IMR-90 (cell line): ENCODE results near the gene ZNF263. TPM values are rescaled to one million over a fixed set of nuclear protein-coding genes. Genes with fewer than 3 reads are reported as not detected.

ENCODE experiments used
- ATAC-seq: fragments of 200-7000 bp; cut with Tn5 transposase; 2 replicates; pipeline ENCODE4 v1.9.1; 2020; ENCODE audit warnings: low read depth, mild to moderate bottlenecking, moderate library complexity
- BruUV-seq: library from RNA; stranded (reverse); fragments of 400-500 nt; replicated peaks from 2 replicates; lab custom pipeline; 2021; lab: Mats Ljungman, UMichigan
- CTCF ChIA-PET: fragments of 300-600 bp; formaldehyde crosslinking; extraction: SDS; loops from one replicate; lab custom pipeline; 2021; ENCODE audit warnings: antibody characterized with exemption; lab: Yijun Ruan, JAX
- POLR2A ChIA-PET: fragments of 300-600 bp; sonication (Branson Sonifier 250); formaldehyde crosslinking; loops from one replicate; lab custom pipeline; 2022; ENCODE audit warnings: antibody characterized with exemption; ENCODE audit not compliant: unreplicated experiment; lab: Charles Lee
- DNase-seq: peaks from one replicate; pipeline ENCODE4 v3.0.0; 2013
- H2AFZ ChIP-seq: replicated peaks from 2 replicates; pipeline ENCODE3; 2013; ENCODE audit warnings: low read length, mild to moderate bottlenecking; ENCODE audit not compliant: poor library complexity
- H2AK5ac ChIP-seq: 2 replicates; pipeline ENCODE4 v1.6.1; 2013; ENCODE audit warnings: low read depth, low read length, inconsistent platforms
- H2AK9ac ChIP-seq: replicated peaks from 2 replicates; pipeline ENCODE3; 2013; ENCODE audit warnings: mild to moderate bottlenecking, low read depth, low read length, moderate library complexity; ENCODE audit not compliant: poor library complexity
- H2BK120ac ChIP-seq: 2 replicates; pipeline ENCODE4 v1.6.1; 2013; ENCODE audit warnings: low read depth, low read length, inconsistent platforms
- H2BK15ac ChIP-seq: 3 replicates; pipeline ENCODE4 v1.6.1; 2013; ENCODE audit warnings: low read depth, low read length, inconsistent platforms
- H2BK20ac ChIP-seq: 2 replicates; pipeline ENCODE4 v1.6.1; 2013; ENCODE audit warnings: low read depth, mild to moderate bottlenecking, inconsistent platforms, low read length, moderate library complexity
- H2BK5ac ChIP-seq: 2 replicates; pipeline ENCODE4 v1.6.1; 2013; ENCODE audit warnings: mild to moderate bottlenecking, low read depth, low read length, inconsistent platforms; ENCODE audit not compliant: poor library complexity, severe bottlenecking
- H3K14ac ChIP-seq: replicated peaks from 2 replicates; pipeline ENCODE4 v1.6.1; 2013; ENCODE audit warnings: low read depth, low read length, inconsistent platforms
- H3K18ac ChIP-seq: 2 replicates; pipeline ENCODE4 v1.6.1; 2013; ENCODE audit warnings: low read depth, low read length, control low read depth
- H3K23ac ChIP-seq: 2 replicates; pipeline ENCODE4 v1.6.1; 2013; ENCODE audit warnings: low read depth, low read length, inconsistent platforms
- H3K27ac ChIP-seq: 2 replicates; pipeline ENCODE4 v1.5.1; 2013; ENCODE audit warnings: mild to moderate bottlenecking, control low read depth, low read length; ENCODE audit not compliant: insufficient read depth
- H3K27me3 ChIP-seq: 2 replicates; pipeline ENCODE4 v1.6.1; 2013; ENCODE audit warnings: low read length; ENCODE audit not compliant: control insufficient read depth, insufficient read depth
- H3K36me3 ChIP-seq: 2 replicates; pipeline ENCODE4 v1.6.1; 2013; ENCODE audit warnings: low read length, mixed read lengths; ENCODE audit not compliant: control insufficient read depth, insufficient read depth
- H3K4ac ChIP-seq: 2 replicates; pipeline ENCODE4 v1.6.1; 2013; ENCODE audit warnings: low read depth, low read length, inconsistent platforms
- H3K4me1 ChIP-seq: 2 replicates; pipeline ENCODE4 v1.6.1; 2013; ENCODE audit warnings: low read length, mixed read lengths; ENCODE audit not compliant: control insufficient read depth, insufficient read depth
- H3K4me2 ChIP-seq: 2 replicates; pipeline ENCODE4 v1.6.1; 2013; ENCODE audit warnings: low read depth, mild to moderate bottlenecking, control low read depth, low read length, moderate library complexity
- H3K4me3 ChIP-seq: 2 replicates; pipeline ENCODE4 v1.5.1; 2013; ENCODE audit warnings: low read depth, mild to moderate bottlenecking, control low read depth, low read length, moderate library complexity; ENCODE audit not compliant: insufficient read depth
- H3K56ac ChIP-seq: 2 replicates; pipeline ENCODE4 v1.6.1; 2013; ENCODE audit warnings: low read length, inconsistent platforms; ENCODE audit not compliant: insufficient read depth; ENCODE audit errors: extremely low read depth
- H3K79me1 ChIP-seq, 2 experiments: 2 replicates each; pipeline ENCODE4 v1.6.1; 2013; ENCODE audit warnings: low read length in 2 of 2, inconsistent platforms in 1 of 2, low read depth in 1 of 2
- H3K9ac ChIP-seq: 2 replicates; pipeline ENCODE4 v1.6.1; 2013; ENCODE audit warnings: low read depth, low read length, control low read depth
- H3K9me1 ChIP-seq: 2 replicates; pipeline ENCODE4 v1.6.1; 2013; ENCODE audit warnings: low read length, inconsistent platforms; ENCODE audit not compliant: insufficient read depth
- H3K9me3 ChIP-seq: 2 replicates; pipeline ENCODE4 v1.6.1; 2013; ENCODE audit warnings: low read length; ENCODE audit not compliant: control insufficient read depth, insufficient read depth
- H4K20me1 ChIP-seq: 2 replicates; pipeline ENCODE4 v1.6.1; 2013; ENCODE audit warnings: low read length, inconsistent platforms; ENCODE audit not compliant: insufficient read depth
- H4K5ac ChIP-seq: 2 replicates; pipeline ENCODE4 v1.6.1; 2013; ENCODE audit warnings: mild to moderate bottlenecking, low read depth, low read length, control low read depth
- H4K8ac ChIP-seq, 2 experiments: 2 replicates each; pipeline ENCODE4 v1.6.1; 2013; ENCODE audit warnings: low read depth in 2 of 2, low read length in 2 of 2, control low read depth in 1 of 2, inconsistent platforms in 1 of 2
- H4K91ac ChIP-seq: 2 replicates; pipeline ENCODE4 v1.6.1; 2013; ENCODE audit warnings: low read depth, low read length, inconsistent platforms; ENCODE audit not compliant: insufficient read depth
- CEBPB ChIP-seq: IDR thresholded peaks from 2 replicates; pipeline ENCODE4 v1.6.1; 2012; ENCODE audit warnings: low read depth, low read length, improper control_type of control experiment
- MAFK ChIP-seq: IDR thresholded peaks from 2 replicates; pipeline ENCODE4 v1.6.1; 2012; ENCODE audit warnings: low read depth, low read length, improper control_type of control experiment
- MAZ ChIP-seq: IDR thresholded peaks from 2 replicates; pipeline ENCODE4 v1.6.1; 2012; ENCODE audit warnings: low read depth, mild to moderate bottlenecking, low read length, improper control_type of control experiment, moderate library complexity, borderline replicate concordance
- RAD21 ChIP-seq: IDR thresholded peaks from 2 replicates; pipeline ENCODE4 v1.6.1; 2012; ENCODE audit warnings: low read length, improper control_type of control experiment
- RCOR1 ChIP-seq: IDR thresholded peaks from 2 replicates; pipeline ENCODE4 v1.6.1; 2012; ENCODE audit warnings: mild to moderate bottlenecking, low read length, improper control_type of control experiment; ENCODE audit not compliant: insufficient replicate concordance
- SMC3 ChIP-seq: fragments of 150-350 bp; IDR thresholded peaks from 2 replicates; pipeline ENCODE4 v1.6.1; 2016; ENCODE audit warnings: low read depth, mild to moderate bottlenecking, antibody characterized with exemption, low read length, moderate library complexity
- WGBS, 2 experiments: methylation state at CpG; one replicate each; pipeline versions ENCODE4 v1.1.5 to v1.1.7; 2013; ENCODE audit warnings: missing lambda C conversion rate in 2 of 2; ENCODE audit not compliant: insufficient read length in 1 of 2; ENCODE audit errors: extremely low coverage in 2 of 2; 5-methylcytosine and 5-hydroxymethylcytosine counted together
- dilution Hi-C: fragments of 300-500 bp; cut with HindIII; formaldehyde crosslinking; loops from one replicate; pipeline ENCODE4 v1.14.3; 2018; ENCODE audit warnings: low sequenced_read_pairs; ENCODE audit not compliant: unreplicated experiment
- in situ Hi-C: fragments of 300-500 bp; cut with MboI; formaldehyde crosslinking; loops from 3 replicates; pipeline ENCODE4 v1.14.3; 2019; ENCODE audit warnings: low sequenced_read_pairs, inconsistent platforms, mixed read lengths
- intact Hi-C: fragments of 100-400 bp; cut with micrococcal nuclease; formaldehyde crosslinking; loops from 2 replicates; pipeline ENCODE4 v1.10.0; 2022
- polyA plus RNA-seq, 3 experiments: library from polyadenylated mRNA; depleted of rRNA; stranded (reverse); fragments of >200 nt; gene quantifications; 2 replicates each; pipeline ENCODE4 v1.2.3, GENCODE V29; 2012; ENCODE audit warnings: low replicate concordance in 1 of 3
- total RNA-seq: library from RNA; depleted of rRNA; stranded (reverse); fragments of >200 nt; gene quantifications from 2 replicates; pipeline ENCODE4 v1.2.3, GENCODE V29; 2012
- TF ChIP-seq, protein P1 (sequence below): fragments of 150-350 bp; IDR thresholded peaks from 2 replicates; pipeline ENCODE4 v1.6.1; 2016; ENCODE audit warnings: low read depth, mild to moderate bottlenecking, low read length, moderate library complexity, borderline replicate concordance
- TF ChIP-seq, protein P2 (sequence below): conservative IDR thresholded peaks from 2 replicates; pipeline ENCODE4 v1.5.1; 2012; ENCODE audit warnings: mild to moderate bottlenecking, low read depth, low read length, improper control_type of control experiment
- TF ChIP-seq, protein P3 (sequence below): fragments of 150-350 bp; IDR thresholded peaks from 2 replicates; pipeline ENCODE4 v1.6.1; 2017; ENCODE audit warnings: mild to moderate bottlenecking, antibody characterized with exemption, low read length, low read depth

The ZNF263 gene
- total and polyA plus RNA-seq, 2 of the 4 experiments (the other 2 are of a cell fraction): 20.8 to 40.3 TPM

DNA sequence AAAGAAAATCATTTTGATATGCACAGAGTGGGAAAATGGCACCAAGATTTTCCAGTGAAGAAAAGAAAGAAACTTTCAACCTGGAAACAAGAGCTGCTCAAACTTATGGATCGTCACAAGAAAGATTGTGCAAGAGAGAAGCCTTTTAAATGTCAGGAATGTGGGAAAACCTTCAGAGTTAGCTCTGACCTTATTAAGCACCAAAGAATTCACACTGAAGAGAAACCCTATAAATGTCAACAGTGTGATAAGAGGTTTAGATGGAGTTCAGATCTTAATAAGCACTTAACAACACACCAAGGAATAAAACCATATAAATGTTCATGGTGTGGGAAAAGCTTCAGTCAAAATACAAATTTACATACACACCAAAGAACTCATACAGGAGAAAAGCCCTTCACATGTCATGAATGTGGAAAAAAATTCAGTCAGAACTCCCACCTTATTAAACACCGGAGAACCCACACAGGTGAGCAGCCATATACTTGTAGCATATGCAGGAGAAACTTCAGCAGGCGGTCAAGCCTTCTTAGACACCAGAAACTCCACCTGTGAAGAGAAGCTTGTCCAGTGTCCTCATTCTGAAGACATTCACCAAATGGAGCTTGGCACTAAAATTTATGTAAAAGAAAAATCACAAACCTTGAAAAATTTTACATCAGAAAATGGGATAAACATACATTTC is 34.2 kb downstream of the ZNF263 start:
- ATAC-seq (no peak), DNase-seq (peak; percentile 6)
- Histone ChIP-seq H2AK9ac (no peak overlapping the region), H2BK15ac (no peak overlapping the region), H3K4me3 (no peak overlapping the region), H3K56ac (no peak overlapping the region), H3K23ac (no peak overlapping the region), H3K9me3 (peaks cover 91% of the 10 kb centered on the region), H3K18ac (no peak overlapping the region), H3K4me2 (no peak overlapping the region), H3K9me1 (no peaks in the 10 kb centered on the region), H3K9ac (no peak overlapping the region), H4K20me1 (no peaks in the 10 kb centered on the region), H3K27ac (no peak overlapping the region), H3K4me1 (no peaks in the 10 kb centered on the region), H3K27me3 (no peaks in the 10 kb centered on the region), H4K91ac (no peak overlapping the region), H2BK20ac (no peak overlapping the region), H4K8ac (no peak overlapping the region), H2AK5ac (no peak overlapping the region), H2BK120ac (no peak overlapping the region), H2BK5ac (no peak overlapping the region), H4K5ac (no peak overlapping the region), H3K36me3 (peaks cover 43% of the 10 kb centered on the region), H3K14ac (no peak overlapping the region), H3K79me1 (no peaks in the 10 kb centered on the region), H3K4ac (no peak overlapping the region), H2AFZ (no peak overlapping the region)
- in situ Hi-C loops (no loop called here), dilution Hi-C loops (no loop called here), intact Hi-C loops (no loop called here)
- ChIA-PET CTCF (no interaction called here), POLR2A (no interaction called here)
- BruUV-seq: no TSS peak
- WGBS, 2 experiments: no CpG with 5 or more reads among the region's 3 CpGs
- TF ChIP-seq MAFK (no peak), MAZ (no peak), SMC3 (no peak), RCOR1 (peak; percentile 32), CEBPB (peak; percentile 24; the same call in 1 of the 2 replicates), RAD21 (no peak)
- TF ChIP-seq, protein P1, sequence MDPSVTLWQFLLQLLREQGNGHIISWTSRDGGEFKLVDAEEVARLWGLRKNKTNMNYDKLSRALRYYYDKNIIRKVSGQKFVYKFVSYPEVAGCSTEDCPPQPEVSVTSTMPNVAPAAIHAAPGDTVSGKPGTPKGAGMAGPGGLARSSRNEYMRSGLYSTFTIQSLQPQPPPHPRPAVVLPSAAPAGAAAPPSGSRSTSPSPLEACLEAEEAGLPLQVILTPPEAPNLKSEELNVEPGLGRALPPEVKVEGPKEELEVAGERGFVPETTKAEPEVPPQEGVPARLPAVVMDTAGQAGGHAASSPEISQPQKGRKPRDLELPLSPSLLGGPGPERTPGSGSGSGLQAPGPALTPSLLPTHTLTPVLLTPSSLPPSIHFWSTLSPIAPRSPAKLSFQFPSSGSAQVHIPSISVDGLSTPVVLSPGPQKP: no peak
- TF ChIP-seq, protein P2, sequence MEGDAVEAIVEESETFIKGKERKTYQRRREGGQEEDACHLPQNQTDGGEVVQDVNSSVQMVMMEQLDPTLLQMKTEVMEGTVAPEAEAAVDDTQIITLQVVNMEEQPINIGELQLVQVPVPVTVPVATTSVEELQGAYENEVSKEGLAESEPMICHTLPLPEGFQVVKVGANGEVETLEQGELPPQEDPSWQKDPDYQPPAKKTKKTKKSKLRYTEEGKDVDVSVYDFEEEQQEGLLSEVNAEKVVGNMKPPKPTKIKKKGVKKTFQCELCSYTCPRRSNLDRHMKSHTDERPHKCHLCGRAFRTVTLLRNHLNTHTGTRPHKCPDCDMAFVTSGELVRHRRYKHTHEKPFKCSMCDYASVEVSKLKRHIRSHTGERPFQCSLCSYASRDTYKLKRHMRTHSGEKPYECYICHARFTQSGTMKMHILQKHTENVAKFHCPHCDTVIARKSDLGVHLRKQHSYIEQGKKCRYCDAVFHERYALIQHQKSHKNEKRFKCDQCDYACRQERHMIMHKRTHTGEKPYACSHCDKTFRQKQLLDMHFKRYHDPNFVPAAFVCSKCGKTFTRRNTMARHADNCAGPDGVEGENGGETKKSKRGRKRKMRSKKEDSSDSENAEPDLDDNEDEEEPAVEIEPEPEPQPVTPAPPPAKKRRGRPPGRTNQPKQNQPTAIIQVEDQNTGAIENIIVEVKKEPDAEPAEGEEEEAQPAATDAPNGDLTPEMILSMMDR: no peak
- TF ChIP-seq, protein P3, sequence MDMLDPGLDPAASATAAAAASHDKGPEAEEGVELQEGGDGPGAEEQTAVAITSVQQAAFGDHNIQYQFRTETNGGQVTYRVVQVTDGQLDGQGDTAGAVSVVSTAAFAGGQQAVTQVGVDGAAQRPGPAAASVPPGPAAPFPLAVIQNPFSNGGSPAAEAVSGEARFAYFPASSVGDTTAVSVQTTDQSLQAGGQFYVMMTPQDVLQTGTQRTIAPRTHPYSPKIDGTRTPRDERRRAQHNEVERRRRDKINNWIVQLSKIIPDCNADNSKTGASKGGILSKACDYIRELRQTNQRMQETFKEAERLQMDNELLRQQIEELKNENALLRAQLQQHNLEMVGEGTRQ: no peak
